SK-N-MC (cell line): Measurements from ENCODE around the gene OR2T8.

Experiments used
- EZH2 ChIP-seq: fragments of 200-600 bp; sonication (generic); IDR thresholded peaks from one replicate; pipeline ENCODE4 v1.6.1; 2017; ENCODE audit warnings: antibody characterized with exemption
- FOXP2 ChIP-seq: optimal IDR thresholded peaks from 2 replicates; pipeline ENCODE3; 2011; ENCODE audit warnings: mild to moderate bottlenecking, moderate library complexity; ENCODE audit not compliant: insufficient read depth; ENCODE audit errors: extremely low read length, control extremely low read depth
- POLR2AphosphoS5 ChIP-seq: IDR thresholded peaks from 2 replicates; pipeline ENCODE4 v1.6.1; 2012; ENCODE audit warnings: mild to moderate bottlenecking, low read depth, low read length, borderline replicate concordance

- no peak for TF ChIP-seq EZH2
- no peak for TF ChIP-seq POLR2AphosphoS5
- TF ChIP-seq FOXP2 = no peak
These were observed 44.9 kb downstream of the OR2T8 start, which contains the start of gene OR2AK2 for GRCh38 chr1:247964933-247965332.
